A673 (cell line): ENCODE data around the gene CUL4A. TPM values are rescaled to one million over a fixed set of nuclear protein-coding genes. Genes with fewer than 3 reads are reported as not detected.

Source experiments
- BruUV-seq: library from RNA; stranded (reverse); fragments of 400-500 nt; replicated peaks from 2 replicates; lab custom pipeline; 2021; lab: Mats Ljungman, UMichigan
- CTCF ChIA-PET: fragments of 300-600 bp; sonication (Branson Sonifier 250); formaldehyde crosslinking; loops from one replicate; lab custom pipeline; 2022; ENCODE audit warnings: antibody characterized with exemption; lab: Charles Lee
- POLR2A ChIA-PET: fragments of 300-600 bp; sonication (Branson Sonifier 250); formaldehyde crosslinking; loops from one replicate; lab custom pipeline; 2022; ENCODE audit warnings: antibody characterized with exemption; ENCODE audit not compliant: low non-redundant PET; lab: Charles Lee
- DNase-seq: peaks from one replicate; pipeline ENCODE4 v3.0.0-alpha.2; 2015; ENCODE audit warnings: low spot score
- H3K27ac ChIP-seq: fragments of 200-600 bp; sonication (generic); 2 replicates; pipeline ENCODE4 v1.5.1; 2016; ENCODE audit warnings: mixed run types, low read depth, mild to moderate bottlenecking, mixed read lengths, antibody characterized with exemption, low read length; ENCODE audit not compliant: poor library complexity, severe bottlenecking
- H3K27me3 ChIP-seq: fragments of 200-600 bp; sonication (generic); replicated peaks from 2 replicates; pipeline ENCODE4 v1.6.1; 2017; ENCODE audit warnings: mixed run types, low read depth, mild to moderate bottlenecking, mixed read lengths, antibody characterized with exemption, low read length; ENCODE audit not compliant: insufficient read depth, poor library complexity
- H3K36me3 ChIP-seq: fragments of 200-600 bp; sonication (generic); 2 replicates; pipeline ENCODE4 v1.6.1; 2016; ENCODE audit warnings: mixed run types, mild to moderate bottlenecking, mixed read lengths, antibody characterized with exemption, low read length; ENCODE audit not compliant: insufficient read depth, poor library complexity, severe bottlenecking
- H3K4me1 ChIP-seq: fragments of 200-600 bp; sonication (generic); 2 replicates; pipeline ENCODE4 v1.6.1; 2017; ENCODE audit warnings: mixed run types, mild to moderate bottlenecking, mixed read lengths, antibody characterized with exemption, low read length; ENCODE audit not compliant: insufficient read depth, poor library complexity, severe bottlenecking
- H3K4me3 ChIP-seq: fragments of 200-600 bp; sonication (generic); 2 replicates; pipeline ENCODE4 v1.5.1; 2016; ENCODE audit warnings: low read depth, mixed run types, mild to moderate bottlenecking, mixed read lengths, low read length; ENCODE audit not compliant: poor library complexity, severe bottlenecking
- H3K9me3 ChIP-seq: fragments of 200-600 bp; sonication (generic); 2 replicates; pipeline ENCODE4 v1.6.1; 2016; ENCODE audit warnings: mixed run types, low read depth, mild to moderate bottlenecking, mixed read lengths, antibody characterized with exemption, low read length; ENCODE audit not compliant: poor library complexity, severe bottlenecking
- EZH2 ChIP-seq: fragments of 200-600 bp; sonication (generic); IDR thresholded peaks from 2 replicates; pipeline ENCODE4 v1.6.1; 2017; ENCODE audit warnings: borderline replicate concordance, low read depth, mild to moderate bottlenecking, mixed read lengths, antibody characterized with exemption, low read length; ENCODE audit not compliant: poor library complexity, severe bottlenecking
- intact Hi-C: fragments of 100-400 bp; cut with micrococcal nuclease; formaldehyde crosslinking; loops from one replicate; pipeline ENCODE4 v1.10.0; 2022; ENCODE audit not compliant: unreplicated experiment
- total RNA-seq: library from RNA; stranded (reverse); gene quantifications from 2 replicates; pipeline ENCODE4 v1.2.3, GENCODE V29; 2021
- TF ChIP-seq, protein P1 (sequence below): fragments of 300-800, 200-600 bp; sonication (generic); conservative IDR thresholded peaks from 2 replicates; pipeline ENCODE4 v1.5.1; 2017; ENCODE audit warnings: low read depth, mild to moderate bottlenecking, antibody characterized with exemption, low read length, moderate library complexity, mixed read lengths

The CUL4A gene
- total RNA-seq, 1 experiment from 2014 or later = 87.5 TPM

GRCh38 chr13:113297370-113298042 lies 88.1 kb downstream of the CUL4A start:
- H3K36me3 ChIP-seq = no peaks in the 10 kb centered on the region
- no TSS peak for BruUV-seq
- H3K27me3 ChIP-seq = no peaks in the 10 kb centered on the region
- CTCF ChIA-PET = no interaction called here
- H3K27ac ChIP-seq = peak overlapping the region; percentile 79
- peaks cover 8% of the 10 kb centered on the region for H3K4me1 ChIP-seq
- H3K4me3 ChIP-seq = peak overlapping the region; percentile 95
- DNase-seq = no peak
- POLR2A ChIA-PET = no interaction called here
- no peaks in the 10 kb centered on the region for H3K9me3 ChIP-seq
- intact Hi-C loops = no loop called here
- TF ChIP-seq, protein P1, sequence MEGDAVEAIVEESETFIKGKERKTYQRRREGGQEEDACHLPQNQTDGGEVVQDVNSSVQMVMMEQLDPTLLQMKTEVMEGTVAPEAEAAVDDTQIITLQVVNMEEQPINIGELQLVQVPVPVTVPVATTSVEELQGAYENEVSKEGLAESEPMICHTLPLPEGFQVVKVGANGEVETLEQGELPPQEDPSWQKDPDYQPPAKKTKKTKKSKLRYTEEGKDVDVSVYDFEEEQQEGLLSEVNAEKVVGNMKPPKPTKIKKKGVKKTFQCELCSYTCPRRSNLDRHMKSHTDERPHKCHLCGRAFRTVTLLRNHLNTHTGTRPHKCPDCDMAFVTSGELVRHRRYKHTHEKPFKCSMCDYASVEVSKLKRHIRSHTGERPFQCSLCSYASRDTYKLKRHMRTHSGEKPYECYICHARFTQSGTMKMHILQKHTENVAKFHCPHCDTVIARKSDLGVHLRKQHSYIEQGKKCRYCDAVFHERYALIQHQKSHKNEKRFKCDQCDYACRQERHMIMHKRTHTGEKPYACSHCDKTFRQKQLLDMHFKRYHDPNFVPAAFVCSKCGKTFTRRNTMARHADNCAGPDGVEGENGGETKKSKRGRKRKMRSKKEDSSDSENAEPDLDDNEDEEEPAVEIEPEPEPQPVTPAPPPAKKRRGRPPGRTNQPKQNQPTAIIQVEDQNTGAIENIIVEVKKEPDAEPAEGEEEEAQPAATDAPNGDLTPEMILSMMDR = no peak
- TF ChIP-seq EZH2 = no peak

GRCh38 chr13:113298043-113298945 lies 88.9 kb downstream of the CUL4A start:
- intact Hi-C loops = no loop called here
- no peaks in the 10 kb centered on the region for H3K9me3 ChIP-seq
- TF ChIP-seq EZH2 = no peak
- TF ChIP-seq, protein P1 = no peak
- H3K4me1 ChIP-seq = peaks cover 8% of the 10 kb centered on the region
- H3K36me3 ChIP-seq = no peaks in the 10 kb centered on the region
- H3K27ac ChIP-seq = peak overlapping the region; percentile 79
- no peak for DNase-seq
- TSS peak; percentile 73 for BruUV-seq
- ChIA-PET CTCF (no interaction called here), POLR2A (no interaction called here)
- H3K27me3 ChIP-seq = no peaks in the 10 kb centered on the region
- peak overlapping the region; percentile 95 for H3K4me3 ChIP-seq

DNA sequence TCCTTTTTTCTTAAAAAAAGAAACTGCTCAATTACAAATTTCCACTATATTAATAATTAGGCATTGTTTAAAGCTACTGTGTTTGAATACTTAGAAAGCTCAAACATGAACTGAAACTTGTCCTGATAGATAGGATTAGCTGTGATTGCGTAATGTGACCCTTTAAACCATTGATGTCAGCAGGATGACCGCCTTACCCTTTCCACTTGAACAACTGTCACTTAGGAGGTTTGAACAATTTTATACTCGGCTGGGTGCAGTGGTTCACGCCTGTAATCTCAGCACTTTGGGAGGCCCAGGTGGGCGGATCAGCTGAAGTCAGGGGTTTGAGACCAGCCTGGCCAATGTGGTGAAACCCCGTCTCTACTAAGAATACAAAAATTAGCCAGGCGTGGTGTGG lies 90.5 kb downstream of the CUL4A start:
- H3K27ac ChIP-seq = no peak overlapping the region
- no peaks in the 10 kb centered on the region for H3K36me3 ChIP-seq
- BruUV-seq = no TSS peak
- intact Hi-C loops = no loop called here
- DNase-seq = no peak
- TF ChIP-seq EZH2 = no peak
- TF ChIP-seq, protein P1 = no peak
- POLR2A ChIA-PET = no interaction called here
- H3K27me3 ChIP-seq = no peaks in the 10 kb centered on the region
- no peak overlapping the region for H3K4me3 ChIP-seq
- H3K4me1 ChIP-seq = peaks cover 8% of the 10 kb centered on the region
- CTCF ChIA-PET = no interaction called here
- no peaks in the 10 kb centered on the region for H3K9me3 ChIP-seq
